NB4 (cell line): Measurements from ENCODE around the gene CLBA1.

Source experiments
- CTCF ChIP-seq: IDR thresholded peaks from one replicate; pipeline ENCODE4 v1.5.1; 2012; ENCODE audit warnings: low read depth, low read length
- MAX ChIP-seq: IDR thresholded peaks from 2 replicates; pipeline ENCODE4 v1.6.1; 2011; ENCODE audit warnings: low read depth, low read length
- MYC ChIP-seq: IDR thresholded peaks from 2 replicates; pipeline ENCODE4 v1.6.1; 2011; ENCODE audit warnings: low read depth, low read length
- POLR2A ChIP-seq: IDR thresholded peaks from 2 replicates; pipeline ENCODE4 v1.6.1; 2011; ENCODE audit warnings: mild to moderate bottlenecking; ENCODE audit not compliant: insufficient read length; ENCODE audit errors: extremely low read depth

GRCh38 chr14:105023144-105023543, 37.6 kb downstream of the CLBA1 start:
- TF ChIP-seq CTCF (no peak), POLR2A (no peak), MYC (no peak), MAX (no peak)
